B cell (primary cell): ENCODE data around the gene TRIM2. TPM values are rescaled to one million over a fixed set of nuclear protein-coding genes. Genes with fewer than 3 reads are reported as not detected.

Experiments
- ATAC-seq: fragments of 200-7000 bp; cut with Tn5 transposase; one replicate; pipeline ENCODE4 v1.10.0; 2021; ENCODE audit warnings: low read depth, mild to moderate bottlenecking, moderate number of reproducible peaks, moderate library complexity
- CTCF ChIA-PET: fragments of 350-600 bp; sonication (Branson Sonifier 250); formaldehyde crosslinking; loops from one replicate; lab custom pipeline; 2021; ENCODE audit warnings: antibody characterized with exemption, inconsistent platforms; lab: Charles Lee
- POLR2A ChIA-PET: fragments of 350-600 bp; sonication (Branson Sonifier 250); formaldehyde crosslinking; loops from one replicate; lab custom pipeline; 2021; ENCODE audit warnings: antibody characterized with exemption; lab: Charles Lee
- DNase-seq: peaks from one replicate; pipeline ENCODE4 v3.0.0; 2013
- H2AFZ ChIP-seq: 2 replicates; pipeline ENCODE4 v1.6.1; 2012; ENCODE audit warnings: mild to moderate bottlenecking, low read depth, low read length; ENCODE audit not compliant: insufficient read depth, poor library complexity, severe bottlenecking
- H3K27ac ChIP-seq, 2 donors: 1 replicate in 1 of 2; 2 replicates in 1 of 2; pipeline ENCODE4 v1.5.1; 2012 to 2013; ENCODE audit warnings: low read length in 2 of 2, mild to moderate bottlenecking in 2 of 2, moderate library complexity in 1 of 2
- H3K27me3 ChIP-seq, 4 experiments: fragments of 200-600 bp in 1 of 4; sonication (generic) in 1 of 4; replicated peaks in 1 of 4; 1 replicate in 2 of 4; 2 replicates in 2 of 4; pipeline versions ENCODE4 v1.6.1 to v1.7.0; 2013 to 2016; ENCODE audit warnings: low read length in 3 of 4, mild to moderate bottlenecking in 2 of 4, mixed read lengths in 1 of 4, moderate library complexity in 1 of 4; ENCODE audit not compliant: insufficient read depth in 4 of 4, control insufficient read depth in 3 of 4; ENCODE audit errors: control extremely low read depth in 1 of 4
- H3K36me3 ChIP-seq, 2 experiments: replicated peaks in 1 of 2; 1 replicate in 1 of 2; 2 replicates in 1 of 2; pipeline versions ENCODE4 v1.6.1 to v1.7.1; 2013; ENCODE audit warnings: low read length in 1 of 2; ENCODE audit not compliant: insufficient read depth in 2 of 2, control insufficient read depth in 1 of 2; ENCODE audit errors: control extremely low read depth in 1 of 2, extremely low read depth in 1 of 2
- H3K4me1 ChIP-seq, 2 donors: fragments of 200-600 bp in 1 of 2; sonication (generic) in 1 of 2; 1 replicate in 1 of 2; 2 replicates in 1 of 2; pipeline versions ENCODE4 v1.5.1 to v1.6.1; 2013 to 2017; ENCODE audit warnings: low read length in 2 of 2; ENCODE audit not compliant: control insufficient read depth in 2 of 2, insufficient read depth in 2 of 2
- H3K4me2 ChIP-seq: replicated peaks from 2 replicates; pipeline ENCODE3; 2012; ENCODE audit warnings: mild to moderate bottlenecking, low read depth, low read length; ENCODE audit not compliant: poor library complexity, severe bottlenecking
- H3K4me3 ChIP-seq, 5 experiments: fragments of 200-600 bp in 1 of 5; sonication (generic) in 1 of 5; 1 replicate in 3 of 5; 2 replicates in 2 of 5; pipeline versions ENCODE4 v1.5.1 to v1.7.0; 2011 to 2016; ENCODE audit warnings: low read length in 4 of 5, mild to moderate bottlenecking in 4 of 5, low read depth in 2 of 5, control low read depth in 1 of 5, moderate library complexity in 1 of 5; ENCODE audit not compliant: insufficient read depth in 1 of 5; ENCODE audit errors: control extremely low read depth in 1 of 5, extremely low read depth in 1 of 5
- H3K79me2 ChIP-seq: fragments of 200-600 bp; sonication (generic); one replicate; pipeline ENCODE4 v1.6.0; 2016; ENCODE audit warnings: low read length; ENCODE audit not compliant: control insufficient read depth, insufficient read depth
- H3K9ac ChIP-seq: fragments of 200-600 bp; sonication (generic); 2 replicates; pipeline ENCODE4 v1.6.1; 2017; ENCODE audit warnings: mild to moderate bottlenecking, low read length, moderate library complexity
- H3K9me3 ChIP-seq, 3 donors: one replicate each; pipeline versions ENCODE4 v1.6.1 to v1.7.1; 2013; ENCODE audit warnings: low read length in 2 of 3; ENCODE audit not compliant: control insufficient read depth in 2 of 3, insufficient read depth in 1 of 3; ENCODE audit errors: control extremely low read depth in 1 of 3
- H4K20me1 ChIP-seq: 2 replicates; pipeline ENCODE4 v1.6.0; 2012; ENCODE audit warnings: mild to moderate bottlenecking, low read length; ENCODE audit not compliant: insufficient read depth, control insufficient read depth, poor library complexity, severe bottlenecking
- H3K27ac Mint-ChIP-seq: one replicate; pipeline ENCODE4 v1.8.0; 2021; ENCODE audit warnings: mixed read lengths
- H3K27me3 Mint-ChIP-seq: one replicate; pipeline ENCODE4 v1.8.0; 2021; ENCODE audit warnings: mixed read lengths
- H3K4me1 Mint-ChIP-seq: one replicate; pipeline ENCODE4 v1.8.0; 2021; ENCODE audit warnings: mixed read lengths
- H3K4me3 Mint-ChIP-seq: one replicate; pipeline ENCODE4 v1.8.0; 2021; ENCODE audit warnings: mixed read lengths
- H3K9me3 Mint-ChIP-seq: one replicate; pipeline ENCODE4 v1.8.0; 2022; ENCODE audit warnings: mixed read lengths; ENCODE audit not compliant: insufficient read depth
- EZH2 ChIP-seq: IDR thresholded peaks from 2 replicates; pipeline ENCODE4 v1.6.1; 2012; ENCODE audit warnings: borderline replicate concordance, low read depth, mild to moderate bottlenecking, moderate library complexity, low read length; ENCODE audit not compliant: insufficient read depth, poor library complexity, severe bottlenecking
- WGBS: methylation state at CpG from one replicate; pipeline ENCODE4 v1.1.5; 2013; ENCODE audit warnings: missing lambda C conversion rate; ENCODE audit not compliant: insufficient coverage; 5-methylcytosine and 5-hydroxymethylcytosine counted together
- intact Hi-C: fragments of 100-400 bp; cut with micrococcal nuclease; formaldehyde crosslinking; loops from one replicate; pipeline ENCODE4 v1.10.0; 2022
- polyA plus RNA-seq: library from polyadenylated mRNA; depleted of rRNA; stranded (reverse); fragments of >200 nt; gene quantifications from 2 replicates; pipeline ENCODE4 v1.2.3, GENCODE V29; 2012
- total RNA-seq, 2 donors: library from RNA; stranded (reverse); fragments of 120-200 nt in 1 of 2; gene quantifications; 1 replicate in 1 of 2; 2 replicates in 1 of 2; pipeline versions ENCODE4 v1.2.3 to v1.2.4, GENCODE V29; 2013 to 2022
- TF ChIP-seq, protein P1 (sequence below): fragments of 200-600 bp; IDR thresholded peaks from one replicate; pipeline ENCODE4 v1.8.0; 2022; ENCODE audit warnings: antibody characterized with exemption, mild to moderate bottlenecking

Gene TRIM2
- total and polyA plus RNA-seq, 2 donors (not counting 1 experiment from before 2014, with no cell fraction given): 1.2 to 6.4 TPM

DNA sequence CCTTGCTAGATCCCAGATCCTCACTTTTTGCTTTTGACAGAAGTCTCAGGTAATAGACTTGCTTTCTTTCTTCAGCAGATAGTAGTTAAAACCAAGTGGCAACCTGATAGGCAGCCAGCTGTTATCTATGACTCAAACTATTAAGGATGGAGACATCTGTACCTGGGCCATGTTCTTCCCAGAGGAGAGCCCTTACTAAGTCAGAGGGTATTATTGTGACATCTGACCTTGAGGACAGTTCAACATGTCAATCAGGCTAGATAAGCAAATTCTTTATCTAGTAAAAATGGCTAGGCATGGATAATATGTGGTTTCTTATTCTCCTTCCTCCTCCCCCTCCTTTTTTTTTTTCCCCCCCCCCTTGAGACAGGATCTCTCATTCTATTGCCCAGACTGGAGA, 39.2 kb downstream of the TRIM2 start:
- Mint-ChIP-seq H3K4me1 (peaks cover 3% of the 10 kb centered on the region), H3K4me3 (no peak overlapping the region), H3K27me3 (no peaks in the 10 kb centered on the region), H3K27ac (no peak overlapping the region), H3K9me3 (no peaks in the 10 kb centered on the region)
- no peaks in the 10 kb centered on the region for H3K36me3 ChIP-seq
- H2AFZ ChIP-seq: no peak overlapping the region
- H3K27me3 ChIP-seq: no peaks in the 10 kb centered on the region
- intact Hi-C loops: loop anchor here (10.0 kb wide), 2 partner anchors 221 to 341 kb away; partner anchors contain the start of gene TMEM131L
- DNase-seq (no peak), ATAC-seq (no peak)
- no peak overlapping the region for H3K4me2 ChIP-seq
- no peaks in the 10 kb centered on the region for H3K9me3 ChIP-seq
- H4K20me1 ChIP-seq: no peaks in the 10 kb centered on the region
- ChIA-PET CTCF (no interaction called here), POLR2A (no interaction called here)
- H3K79me2 ChIP-seq: no peaks in the 10 kb centered on the region
- peaks cover 2 to 3% of the 10 kb centered on the region in 2 donors for H3K4me1 ChIP-seq
- H3K4me3 ChIP-seq: no peak overlapping the region
- H3K9ac ChIP-seq: no peak overlapping the region
- TF ChIP-seq EZH2: no peak
- TF ChIP-seq, protein P1, sequence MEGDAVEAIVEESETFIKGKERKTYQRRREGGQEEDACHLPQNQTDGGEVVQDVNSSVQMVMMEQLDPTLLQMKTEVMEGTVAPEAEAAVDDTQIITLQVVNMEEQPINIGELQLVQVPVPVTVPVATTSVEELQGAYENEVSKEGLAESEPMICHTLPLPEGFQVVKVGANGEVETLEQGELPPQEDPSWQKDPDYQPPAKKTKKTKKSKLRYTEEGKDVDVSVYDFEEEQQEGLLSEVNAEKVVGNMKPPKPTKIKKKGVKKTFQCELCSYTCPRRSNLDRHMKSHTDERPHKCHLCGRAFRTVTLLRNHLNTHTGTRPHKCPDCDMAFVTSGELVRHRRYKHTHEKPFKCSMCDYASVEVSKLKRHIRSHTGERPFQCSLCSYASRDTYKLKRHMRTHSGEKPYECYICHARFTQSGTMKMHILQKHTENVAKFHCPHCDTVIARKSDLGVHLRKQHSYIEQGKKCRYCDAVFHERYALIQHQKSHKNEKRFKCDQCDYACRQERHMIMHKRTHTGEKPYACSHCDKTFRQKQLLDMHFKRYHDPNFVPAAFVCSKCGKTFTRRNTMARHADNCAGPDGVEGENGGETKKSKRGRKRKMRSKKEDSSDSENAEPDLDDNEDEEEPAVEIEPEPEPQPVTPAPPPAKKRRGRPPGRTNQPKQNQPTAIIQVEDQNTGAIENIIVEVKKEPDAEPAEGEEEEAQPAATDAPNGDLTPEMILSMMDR: no peak
- no peak overlapping the region for H3K27ac ChIP-seq

- H3K27ac ChIP-seq: no peak overlapping the region
- Mint-ChIP-seq H3K4me1 (peaks cover 14% of the 10 kb centered on the region), H3K9me3 (no peaks in the 10 kb centered on the region), H3K27ac (no peak overlapping the region), H3K4me3 (no peak overlapping the region), H3K27me3 (no peaks in the 10 kb centered on the region)
- H2AFZ ChIP-seq: no peak overlapping the region
- no peaks in the 10 kb centered on the region for H3K36me3 ChIP-seq
- WGBS: 100% methylated on average over 3 of the region's 3 CpGs
- intact Hi-C loops: loop anchor here (5.0 to 10.0 kb wide), 4 partner anchors 93 to 340 kb away; partner anchors contain the start of gene TMEM131L
- CTCF ChIA-PET: no interaction called here
- peaks cover 10 to 14% of the 10 kb centered on the region in 2 donors for H3K4me1 ChIP-seq
- TF ChIP-seq, protein P1: no peak
- no peak for TF ChIP-seq EZH2
- no peak overlapping the region for H3K4me2 ChIP-seq
- DNase-seq (no peak), ATAC-seq (no peak)
- no peak overlapping the region for H3K4me3 ChIP-seq
- no peaks in the 10 kb centered on the region for H3K27me3 ChIP-seq
- H3K9me3 ChIP-seq: no peaks in the 10 kb centered on the region
- H3K9ac ChIP-seq: no peak overlapping the region
- POLR2A ChIA-PET: no interaction called here
- no peaks in the 10 kb centered on the region for H3K79me2 ChIP-seq
- H4K20me1 ChIP-seq: no peaks in the 10 kb centered on the region
Measured at GRCh38 chr4:153244969-153245368, 40.7 kb downstream of the TRIM2 start.
